Aorta (tissue), 5 donors: Measurements from ENCODE around the gene FANCF. TPM values are rescaled to one million over a fixed set of nuclear protein-coding genes. Genes with fewer than 3 reads are reported as not detected.

ENCODE experiments used
- ATAC-seq: fragments of 200-7000 bp; cut with Tn5 transposase; one replicate; pipeline ENCODE4 v1.9.1; 2022; ENCODE audit warnings: moderate library complexity; ENCODE audit not compliant: low FRiP score
- DNase-seq, 2 donors: peaks; one replicate each; pipeline ENCODE4 v3.0.0-alpha.2; 2020
- H3K27ac ChIP-seq, 2 donors: one replicate each; pipeline ENCODE4 v1.5.1; 2013; ENCODE audit warnings: low read length in 2 of 2, mild to moderate bottlenecking in 2 of 2, moderate library complexity in 2 of 2, control low read depth in 1 of 2, inconsistent platforms in 1 of 2, low read depth in 1 of 2
- H3K27me3 ChIP-seq, 2 donors: one replicate each; pipeline ENCODE4 v1.6.1; 2013; ENCODE audit warnings: control low read depth in 1 of 2, low read length in 1 of 2, mild to moderate bottlenecking in 1 of 2, moderate library complexity in 1 of 2; ENCODE audit not compliant: insufficient read depth in 2 of 2, control insufficient read depth in 1 of 2
- H3K36me3 ChIP-seq, 2 donors: one replicate each; pipeline ENCODE4 v1.6.1; 2013; ENCODE audit warnings: control low read depth in 1 of 2, low read length in 1 of 2, mild to moderate bottlenecking in 1 of 2; ENCODE audit not compliant: insufficient read depth in 2 of 2, control insufficient read depth in 1 of 2
- H3K4me1 ChIP-seq, 2 donors: one replicate each; pipeline ENCODE4 v1.6.1; 2013; ENCODE audit warnings: low read length in 2 of 2, control low read depth in 1 of 2, mild to moderate bottlenecking in 1 of 2, moderate library complexity in 1 of 2; ENCODE audit not compliant: insufficient read depth in 2 of 2, control insufficient read depth in 1 of 2
- H3K4me3 ChIP-seq, 2 donors: one replicate each; pipeline ENCODE4 v1.5.1; 2013; ENCODE audit warnings: low read length in 2 of 2, control low read depth in 1 of 2, mild to moderate bottlenecking in 1 of 2
- H3K9me3 ChIP-seq: one replicate; pipeline ENCODE4 v1.6.1; 2013; ENCODE audit warnings: mild to moderate bottlenecking, low read length; ENCODE audit not compliant: control insufficient read depth
- WGBS, 2 donors: extraction: QIAGEN DNeasy Blood & Tissue Kit; methylation state at CpG; one replicate each; pipeline ENCODE4 v1.1.7; 2013; 5-methylcytosine and 5-hydroxymethylcytosine counted together
- intact Hi-C, 2 donors: fragments of 100-400 bp; cut with DNase I; formaldehyde crosslinking; loops; one replicate each; pipeline versions ENCODE4 v1.14.2 to v1.15.0; 2022
- polyA plus RNA-seq, 2 donors: library from polyadenylated mRNA; stranded (reverse); fragments of 200-250 nt; gene quantifications; one replicate each; pipeline ENCODE4 v1.2.3, GENCODE V29; 2013
- total RNA-seq, 2 donors: library from RNA; stranded (reverse); fragmentation: NEBNext Ultra II Directional; extraction: Animal tissue kit (Norgen Biotek cat#: 25700); gene quantifications; one replicate each; pipeline ENCODE4 v1.2.1, GENCODE V29; 2021
- donor health status: healthy with polysubstance abuse.
- donor health status: Bipolar disorder and iron deficiency.
- donor health status: DM: no; HTN: no; CAD: no.
- donor health status: DM: no; HTN: no; CAD: no.
- donor health status: DM: yes; HTN: yes; CAD: no.

FANCF gene
- total and polyA plus RNA-seq, 4 donors, result 3.0 to 5.8 (median 3.9) TPM

DNA sequence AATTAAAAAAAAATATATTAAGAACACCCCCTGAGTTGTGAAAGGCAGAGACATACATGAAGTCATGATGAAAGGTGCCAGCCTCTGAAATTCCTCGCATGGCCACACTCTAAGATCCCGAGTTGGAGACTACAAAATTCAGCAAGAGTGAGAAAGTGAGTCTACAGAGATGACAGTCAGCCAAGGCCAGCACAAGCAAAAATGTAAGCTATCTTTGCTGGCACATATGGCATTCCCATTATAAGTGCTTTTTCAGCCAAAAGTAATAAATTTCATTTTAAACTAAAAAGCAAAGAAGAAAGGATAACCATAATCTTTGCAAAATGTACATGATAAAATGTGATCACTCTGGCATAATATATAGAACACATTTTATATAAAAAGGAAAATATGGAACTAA, 40.6 kb downstream of the FANCF start:
- ATAC-seq (no peak), DNase-seq (no peak)
- H3K4me1 ChIP-seq, result no peaks in the 10 kb centered on the region
- no peaks in the 10 kb centered on the region for H3K27me3 ChIP-seq
- H3K36me3 ChIP-seq, result no peaks in the 10 kb centered on the region
- intact Hi-C loops, result no loop called here
- no peak overlapping the region for H3K27ac ChIP-seq
- WGBS, 2 donors, result 32 to 47% methylated on average over 2 of the region's 2 CpGs
- no peaks in the 10 kb centered on the region for H3K9me3 ChIP-seq
- H3K4me3 ChIP-seq, result no peak overlapping the region

DNA sequence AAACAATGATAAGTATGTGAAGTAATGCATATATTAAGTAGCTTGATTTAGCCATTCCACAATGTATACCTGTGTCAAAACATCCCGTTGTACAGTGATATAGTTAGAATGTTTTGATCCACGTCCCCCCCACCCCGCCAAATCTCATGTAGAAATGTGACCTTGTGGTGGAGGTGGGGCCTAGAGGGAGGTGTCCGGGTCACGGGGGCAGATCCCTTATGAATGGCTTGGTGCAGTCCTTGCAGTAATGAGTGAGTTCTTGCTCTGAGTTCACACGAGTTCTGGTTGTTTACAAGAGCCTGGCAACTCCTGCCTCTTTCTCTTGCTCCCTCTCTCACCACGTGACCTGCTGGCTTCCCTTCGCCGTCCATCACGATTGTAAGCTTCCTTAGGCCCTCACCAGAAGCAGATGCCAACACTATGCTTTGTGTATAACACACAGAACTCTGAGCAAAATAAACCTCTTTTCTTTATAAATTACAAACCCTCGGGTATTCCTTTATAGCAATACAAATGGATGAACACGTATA, 41.6 kb downstream of the FANCF start:
- Histone ChIP-seq H3K36me3 (no peaks in the 10 kb centered on the region), H3K27ac (no peak overlapping the region), H3K9me3 (no peaks in the 10 kb centered on the region), H3K4me1 (no peaks in the 10 kb centered on the region), H3K27me3 (no peaks in the 10 kb centered on the region), H3K4me3 (no peak overlapping the region)
- 83 to 88% methylated on average over 12 of the region's 12 CpGs for WGBS, 2 donors
- intact Hi-C loops, result no loop called here
- DNase-seq (no peak), ATAC-seq (no peak)

DNA sequence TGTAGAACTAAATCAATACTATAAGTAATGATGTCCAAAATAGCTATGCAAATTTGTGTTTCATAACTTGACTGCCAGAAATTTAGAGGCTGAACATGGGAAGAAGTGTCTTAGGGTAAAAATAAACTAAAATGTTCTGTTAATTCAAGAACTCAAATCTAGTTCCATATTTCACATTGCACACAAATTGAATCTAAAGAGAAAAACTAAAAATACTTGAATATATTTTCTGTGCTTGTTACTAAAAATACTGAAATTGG, 43.5 kb downstream of the FANCF start:
- DNase-seq, result no peak
- no peak for ATAC-seq
- no peaks in the 10 kb centered on the region for H3K36me3 ChIP-seq
- intact Hi-C loops, result no loop called here
- H3K9me3 ChIP-seq, result no peaks in the 10 kb centered on the region
- H3K27me3 ChIP-seq, result no peaks in the 10 kb centered on the region
- no peak overlapping the region for H3K27ac ChIP-seq
- H3K4me1 ChIP-seq, result no peaks in the 10 kb centered on the region
- H3K4me3 ChIP-seq, result no peak overlapping the region

DNA sequence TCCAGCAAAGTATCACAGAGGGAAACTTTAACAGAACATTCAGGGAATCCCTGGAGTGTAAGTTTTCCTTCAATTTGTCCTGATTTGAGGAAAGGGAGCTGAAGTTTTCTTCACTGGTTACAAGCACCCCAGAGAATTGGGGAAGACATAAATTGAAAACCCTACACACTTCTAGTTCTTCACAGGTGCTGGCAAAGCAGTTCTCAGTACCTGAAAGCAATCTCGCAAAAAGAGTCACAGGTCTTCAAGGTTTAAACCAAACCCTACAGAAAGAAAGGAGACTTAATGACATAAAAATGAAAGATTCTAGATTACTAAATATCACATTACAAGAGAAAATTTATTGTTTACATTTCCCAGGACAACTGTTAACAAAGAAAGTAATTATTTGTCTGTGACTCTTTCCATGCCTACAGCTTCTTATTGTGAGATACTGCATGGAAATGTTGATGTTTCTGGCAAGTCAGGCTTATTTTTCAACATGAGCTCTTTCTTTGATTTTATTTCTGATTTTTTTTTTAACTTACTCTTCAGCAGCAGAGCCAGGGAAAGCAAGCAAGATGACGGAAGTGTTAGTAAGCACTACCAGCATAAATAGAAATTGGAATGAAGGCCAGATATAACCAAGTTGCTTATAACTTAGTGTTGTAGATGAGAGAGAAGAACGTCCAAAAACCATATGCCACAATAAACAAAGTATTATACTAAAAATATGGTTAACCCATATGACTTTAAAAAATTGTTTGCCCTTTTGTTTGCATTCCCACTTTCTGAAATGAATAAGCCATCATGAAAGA, 44.1 kb downstream of the FANCF start:
- WGBS, 2 donors, result 30 to 33% methylated on average over 3 of the region's 3 CpGs
- no peaks in the 10 kb centered on the region for H3K9me3 ChIP-seq
- no peak overlapping the region for H3K4me3 ChIP-seq
- DNase-seq (no peak), ATAC-seq (no peak)
- intact Hi-C loops, result no loop called here
- H3K4me1 ChIP-seq, result no peaks in the 10 kb centered on the region
- no peaks in the 10 kb centered on the region for H3K36me3 ChIP-seq
- H3K27ac ChIP-seq, result no peak overlapping the region
- no peaks in the 10 kb centered on the region for H3K27me3 ChIP-seq

DNA sequence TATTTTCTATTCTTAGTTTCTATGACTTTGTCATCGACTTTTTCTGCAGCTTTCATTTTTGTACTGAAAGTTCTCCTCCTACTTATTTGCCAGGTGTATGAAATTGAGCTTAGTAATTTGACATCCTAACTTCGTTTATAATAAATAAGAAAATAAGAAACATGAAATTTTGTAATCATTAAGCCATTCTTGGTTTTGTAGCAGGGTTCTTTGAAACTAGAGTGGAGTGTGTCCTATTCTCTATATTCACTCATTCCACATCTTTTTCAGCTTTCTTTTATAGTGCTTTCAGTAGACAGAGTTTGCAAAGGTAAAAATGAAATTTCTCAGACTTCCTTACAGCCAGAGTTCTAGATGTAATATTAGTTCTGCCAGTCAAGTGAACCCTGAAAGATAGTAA, 47.8 kb downstream of the FANCF start:
- DNase-seq, result no peak
- intact Hi-C loops, result no loop called here

More for the DNA sequence above, 47.8 kb downstream of the FANCF start:
- Histone ChIP-seq H3K9me3 (no peaks in the 10 kb centered on the region), H3K27ac (no peak overlapping the region), H3K27me3 (no peaks in the 10 kb centered on the region), H3K36me3 (no peaks in the 10 kb centered on the region), H3K4me1 (no peaks in the 10 kb centered on the region), H3K4me3 (no peak overlapping the region)
- 77 to 84% methylated on average over 2 of the region's 2 CpGs for WGBS, 2 donors
- ATAC-seq, result no peak

Other genes with a start within 250 kb of the FANCF start
- gene GAS2, start 40.8 kb upstream of the FANCF start, total RNA-seq, result 1 to 10 TPM in 1 of 2 donors, under 1 TPM in 1; 0.52 to 2.1 TPM
- 1 to 10 TPM in 1 of 2 donors, under 1 TPM in 1; 0.18 to 1.8 TPM for gene GAS2, start 40.8 kb upstream of the FANCF start, polyA plus RNA-seq
- 10 to 100 TPM; 13.5 to 19.9 TPM for gene SVIP, start 204.0 kb upstream of the FANCF start, total RNA-seq
- 10 to 100 TPM; 12.5 to 28.4 TPM for gene SVIP, start 204.0 kb upstream of the FANCF start, polyA plus RNA-seq
- not detected for gene CCDC179, start 234.7 kb upstream of the FANCF start, total RNA-seq
- not detected for gene CCDC179, start 234.7 kb upstream of the FANCF start, polyA plus RNA-seq